ENCODE measurements around the gene OR5H15. TPM values are rescaled to one million over a fixed set of nuclear protein-coding genes. Genes with fewer than 3 reads are reported as not detected.
"Not testable (repeated sequence)": the region's sequence is repeated elsewhere in the genome, so short reads cannot be mapped to it uniquely, and the experiment has no call there.

OR5H15 gene
- total RNA-seq, 2 donors from 2014 or later: not detected

DNA sequence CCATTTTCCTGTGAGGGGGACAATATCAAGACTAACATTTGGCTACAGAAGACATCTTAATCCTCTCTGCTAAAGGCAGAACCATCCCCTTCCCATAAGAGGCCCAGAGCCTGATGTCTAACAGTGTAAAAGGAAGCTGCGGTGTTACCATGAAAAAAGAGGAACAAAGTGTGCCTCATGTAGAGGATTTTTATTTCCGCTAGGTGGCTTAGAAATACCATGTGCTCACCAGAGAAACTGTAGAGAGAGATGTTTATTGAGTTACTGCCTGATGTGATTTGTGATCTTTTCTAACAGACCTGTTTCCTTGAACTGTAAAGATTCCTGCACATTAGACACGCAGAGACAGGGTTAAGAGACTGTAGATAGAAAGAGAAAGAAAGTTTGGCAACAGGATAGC, 22.0 kb downstream of the OR5H15 start:
- Mint-ChIP-seq H3K9me3 (no peaks in the 10 kb centered on the region), H3K27ac (no peak overlapping the region), H3K4me3 (no peak overlapping the region), H3K4me1 (ENCODE audit: low read depth) (no peaks in the 10 kb centered on the region), H3K36me3 (ENCODE audit: insufficient read depth in 2 of 2) (no peaks in the 10 kb centered on the region), H3K27me3 (ENCODE audit: low read depth) (peaks cover 14% of the 10 kb centered on the region)
- no peak for DNase-seq
- ATAC-seq (replicated peaks in 1 of 2): no peak

DNA sequence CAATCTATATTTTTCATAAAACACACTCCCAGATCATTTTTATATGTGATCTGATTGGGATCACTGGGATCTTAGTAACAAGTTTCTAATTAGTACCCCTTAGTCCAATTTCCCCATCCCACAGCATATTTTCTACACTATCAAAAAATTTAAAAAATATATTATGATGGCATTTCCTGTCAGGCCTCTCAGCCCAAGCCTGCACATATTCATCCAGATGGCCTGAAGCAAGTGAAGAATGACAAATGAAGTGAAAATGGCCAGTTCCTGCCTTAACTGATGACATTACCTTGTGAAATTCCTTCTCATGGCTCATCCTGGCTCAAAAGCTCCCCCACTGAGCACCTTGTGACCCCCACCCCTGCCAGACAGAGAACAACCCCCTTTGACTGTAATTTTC, 24.4 kb downstream of the OR5H15 start:
- not testable (repeated sequence) for H3K36me3 Mint-ChIP-seq (ENCODE audit: insufficient read depth in 2 of 2); ATAC-seq (replicated peaks in 1 of 2); H3K4me3 Mint-ChIP-seq

DNA sequence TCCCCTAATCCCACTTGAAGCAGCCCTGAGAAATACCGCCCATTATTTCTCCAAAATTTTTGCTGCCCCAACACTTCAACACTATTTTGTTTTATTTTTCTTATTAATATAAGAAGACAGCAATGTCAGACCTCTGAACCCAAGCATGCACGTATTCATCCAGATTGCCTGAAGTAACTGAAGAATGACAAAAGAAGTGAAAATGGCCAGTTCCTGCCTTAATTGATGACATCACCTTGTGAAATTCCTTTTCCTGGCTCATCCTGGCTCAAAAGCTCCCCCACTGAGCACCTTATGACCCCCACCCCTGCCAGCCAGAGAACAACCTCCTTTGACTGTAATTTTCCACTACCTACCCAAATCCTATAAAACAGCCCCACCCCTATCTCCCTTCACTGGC, 29.8 kb downstream of the OR5H15 start:
- not testable (repeated sequence) for H3K9me3 Mint-ChIP-seq; H3K4me1 Mint-ChIP-seq (ENCODE audit: low read depth); H3K27ac Mint-ChIP-seq; H3K4me3 Mint-ChIP-seq; ATAC-seq (replicated peaks in 1 of 2); DNase-seq; H3K36me3 Mint-ChIP-seq (ENCODE audit: insufficient read depth in 2 of 2)
- H3K27me3 Mint-ChIP-seq (ENCODE audit: low read depth): peaks cover 14% of the 10 kb centered on the region

More for the DNA sequence above, 24.4 kb downstream of the OR5H15 start:
- peaks cover 14% of the 10 kb centered on the region for H3K27me3 Mint-ChIP-seq (ENCODE audit: low read depth)
- not testable (repeated sequence) for H3K9me3 Mint-ChIP-seq; DNase-seq; H3K27ac Mint-ChIP-seq; H3K4me1 Mint-ChIP-seq (ENCODE audit: low read depth)

DNA sequence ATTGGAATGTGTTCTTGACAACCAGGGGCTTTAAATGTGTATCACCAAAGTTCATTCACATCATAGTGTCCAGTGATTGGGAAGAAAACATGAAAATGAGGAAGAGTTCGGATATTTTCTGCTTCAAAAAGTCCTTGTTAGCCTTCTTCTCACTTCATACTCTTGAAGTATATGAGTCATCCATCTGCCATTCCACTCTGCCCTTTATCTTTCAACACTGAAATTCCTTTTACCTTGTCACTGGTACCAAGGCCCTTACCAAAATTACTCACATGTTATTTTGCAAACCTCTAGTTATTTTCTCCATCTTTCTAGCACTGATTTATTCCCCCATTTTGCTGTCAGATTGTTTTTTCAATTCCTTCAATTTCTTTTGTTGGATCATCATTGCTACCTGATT, 32.5 kb downstream of the OR5H15 start:
- ATAC-seq (replicated peaks in 1 of 2): no peak
- Mint-ChIP-seq H3K27me3 (ENCODE audit: low read depth) (no peaks in the 10 kb centered on the region), H3K36me3 (ENCODE audit: insufficient read depth in 2 of 2) (no peaks in the 10 kb centered on the region), H3K4me1 (ENCODE audit: low read depth) (no peaks in the 10 kb centered on the region), H3K27ac (no peak overlapping the region), H3K9me3 (peaks cover 0 to 2% of the 10 kb centered on the region in 2 donors), H3K4me3 (no peak overlapping the region)
- DNase-seq: no peak

DNA sequence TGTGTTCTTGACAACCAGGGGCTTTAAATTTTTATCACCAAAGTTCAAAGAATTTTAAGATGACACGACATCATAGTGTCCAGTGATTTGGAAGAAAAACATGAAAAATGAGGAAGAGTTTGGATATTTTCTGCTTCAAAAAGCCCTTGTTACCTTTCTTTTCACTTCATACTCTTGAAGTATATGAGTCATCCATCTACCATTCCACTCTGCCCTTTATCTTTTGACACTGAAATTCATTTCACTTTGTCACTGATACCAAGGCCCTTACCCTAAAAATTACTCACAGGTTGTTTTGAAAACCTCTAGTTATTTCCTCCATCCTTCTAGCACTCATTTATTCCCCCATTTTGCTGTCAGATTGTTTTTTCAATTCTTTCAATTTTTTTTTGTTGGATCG, 42.7 kb downstream of the OR5H15 start:
- Mint-ChIP-seq H3K27ac (no peak overlapping the region), H3K4me3 (no peak overlapping the region), H3K36me3 (ENCODE audit: insufficient read depth in 2 of 2) (no peaks in the 10 kb centered on the region), H3K4me1 (ENCODE audit: low read depth) (no peaks in the 10 kb centered on the region), H3K27me3 (ENCODE audit: low read depth) (no peaks in the 10 kb centered on the region), H3K9me3 (no peaks in the 10 kb centered on the region)
- ATAC-seq (replicated peaks in 1 of 2) (no peak), DNase-seq (no peak)

DNA sequence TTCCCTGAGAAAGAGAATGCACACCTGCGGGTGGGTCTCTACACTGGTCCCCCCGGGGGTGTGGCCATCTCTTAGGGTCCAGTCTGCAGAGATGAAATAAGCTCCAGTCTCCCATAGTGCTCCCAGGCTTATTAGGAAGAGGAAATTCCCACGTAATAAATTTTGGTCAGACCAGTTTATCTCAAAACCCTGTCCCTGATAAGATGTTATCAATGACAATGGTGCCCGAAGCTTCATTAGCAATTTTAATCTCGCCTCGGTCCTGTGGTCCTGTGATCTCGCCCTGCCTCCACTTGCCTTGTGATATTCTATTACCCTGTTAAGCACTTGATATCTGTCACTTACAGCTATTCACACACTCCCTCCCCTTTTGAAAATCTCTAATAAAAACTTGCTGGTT, 46.8 kb downstream of the OR5H15 start:
- Mint-ChIP-seq H3K9me3 (no peaks in the 10 kb centered on the region), H3K36me3 (ENCODE audit: insufficient read depth in 2 of 2) (no peaks in the 10 kb centered on the region), H3K27me3 (ENCODE audit: low read depth) (no peaks in the 10 kb centered on the region), H3K4me3 (no peak overlapping the region), H3K4me1 (ENCODE audit: low read depth) (no peaks in the 10 kb centered on the region), H3K27ac (no peak overlapping the region)
- no peak for ATAC-seq (replicated peaks in 1 of 2)
- no peak for DNase-seq

GRCh38 chr3:98215051-98215450, 48.6 kb downstream of the OR5H15 start:
- H3K27ac Mint-ChIP-seq: no peak overlapping the region
- H3K27me3 Mint-ChIP-seq (ENCODE audit: low read depth): no peaks in the 10 kb centered on the region
- DNase-seq (no peak), ATAC-seq (replicated peaks in 1 of 2) (no peak)
- no peaks in the 10 kb centered on the region for H3K4me1 Mint-ChIP-seq (ENCODE audit: low read depth)
- H3K9me3 Mint-ChIP-seq: no peaks in the 10 kb centered on the region
- no peak overlapping the region for H3K4me3 Mint-ChIP-seq
- H3K36me3 Mint-ChIP-seq (ENCODE audit: insufficient read depth in 2 of 2): no peaks in the 10 kb centered on the region

Other genes with a start within 250 kb of the OR5H15 start
- 10 to 100 TPM; 32.8 to 37.8 TPM for gene RIOX2, start 194.3 kb upstream of the OR5H15 start, total RNA-seq
- gene GABRR3, start 131.4 kb upstream of the OR5H15 start, total RNA-seq: not detected
- gene OR5AC2, start 79.5 kb upstream of the OR5H15 start, total RNA-seq: not detected
- gene OR5H1, start 36.0 kb upstream of the OR5H15 start, total RNA-seq: not detected
- gene OR5H14, start 19.2 kb upstream of the OR5H15 start, total RNA-seq: not detected
- gene OR5H6, start 97.5 kb downstream of the OR5H15 start, total RNA-seq: not detected
- not detected for gene OR5H2, start 115.8 kb downstream of the OR5H15 start, total RNA-seq
- gene OR5K4, start 187.2 kb downstream of the OR5H15 start, total RNA-seq: not detected
- not detected for gene OR5K3, start 224.0 kb downstream of the OR5H15 start, total RNA-seq

All from activated T-cell treated with anti-CD3 and anti-CD28 coated beads, Interleukin-2, amount 50 U/mL, for 72 hours (primary cell).